RWPE2 (cell line): ENCODE data around the gene RNF181.
"Not testable (repeated sequence)": the region's sequence is repeated elsewhere in the genome, so short reads cannot be mapped to it uniquely, and the experiment has no call there.

Source experiments
- ATAC-seq: fragments of 200-7000 bp; cut with Tn5 transposase; 3 replicates; pipeline ENCODE4 v1.9.1; 2021; ENCODE audit warnings: low read depth
- DNase-seq: peaks from one replicate; pipeline ENCODE4 v3.0.0-alpha.2; 2020; ENCODE audit warnings: low spot score
- H3K27ac ChIP-seq: fragments of 450-650 bp; 2 replicates; pipeline ENCODE4 v1.5.1; 2017; ENCODE audit warnings: mild to moderate bottlenecking; ENCODE audit not compliant: poor library complexity, severe bottlenecking
- H3K27me3 ChIP-seq: fragments of 250-450 bp; sonication (Bioruptor Pico); 2 replicates; pipeline ENCODE4 v1.5.1; 2021; ENCODE audit warnings: mild to moderate bottlenecking, moderate library complexity; ENCODE audit not compliant: insufficient read depth, poor library complexity, severe bottlenecking
- H3K36me3 ChIP-seq: fragments of 250-450 bp; sonication (Bioruptor Pico); 2 replicates; pipeline ENCODE4 v1.5.1; 2020; ENCODE audit warnings: low read depth, mild to moderate bottlenecking, moderate library complexity
- H3K4me1 ChIP-seq: fragments of 250-450 bp; sonication (Bioruptor Pico); 2 replicates; pipeline ENCODE4 v1.5.1; 2021; ENCODE audit warnings: mild to moderate bottlenecking, moderate library complexity; ENCODE audit not compliant: insufficient read depth, poor library complexity, severe bottlenecking
- H3K4me3 ChIP-seq: fragments of 250-450 bp; sonication (Bioruptor Pico); 2 replicates; pipeline ENCODE4 v1.5.1; 2021; ENCODE audit warnings: mild to moderate bottlenecking, moderate library complexity; ENCODE audit not compliant: severe bottlenecking
- H3K9me3 ChIP-seq: fragments of 250-450 bp; sonication (Bioruptor Pico); 2 replicates; pipeline ENCODE4 v1.5.1; 2021; ENCODE audit warnings: mild to moderate bottlenecking, moderate library complexity; ENCODE audit not compliant: severe bottlenecking
- TF ChIP-seq, protein P1 (sequence below): fragments of 450-650 bp; IDR thresholded peaks from one replicate; pipeline ENCODE4 v1.5.1; 2017; ENCODE audit warnings: mild to moderate bottlenecking, moderate library complexity; ENCODE audit not compliant: poor library complexity, severe bottlenecking

Gene RNF181

DNA sequence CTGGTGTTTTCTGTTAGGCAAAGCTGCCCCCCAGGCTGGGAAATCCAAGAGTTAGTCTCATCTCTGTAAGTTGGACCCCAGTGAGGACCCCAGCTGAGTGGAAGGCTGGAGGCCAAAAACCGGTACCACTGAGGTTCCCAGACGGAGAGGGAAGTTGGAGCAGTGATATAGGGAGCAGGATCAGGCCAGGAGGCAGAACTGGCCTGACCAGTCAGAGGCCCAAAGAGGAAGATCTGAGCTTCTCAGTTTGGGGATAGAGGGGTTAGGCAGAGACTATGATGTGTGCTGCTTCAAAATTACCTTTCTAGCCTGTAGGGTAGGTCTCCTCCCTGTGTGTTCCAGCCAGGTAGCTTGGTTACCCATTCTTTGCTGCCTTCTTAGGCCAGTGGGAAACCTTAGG is 4.6 kb upstream of the RNF181 start:
- DNase-seq (no peak), ATAC-seq (no peak)
- Histone ChIP-seq H3K36me3 (no peaks in the 10 kb centered on the region), H3K27ac (no peak overlapping the region), H3K4me3 (no peak overlapping the region), H3K9me3 (no peaks in the 10 kb centered on the region), H3K27me3 (no peaks in the 10 kb centered on the region), H3K4me1 (peaks cover 6% of the 10 kb centered on the region)
- TF ChIP-seq, protein P1, sequence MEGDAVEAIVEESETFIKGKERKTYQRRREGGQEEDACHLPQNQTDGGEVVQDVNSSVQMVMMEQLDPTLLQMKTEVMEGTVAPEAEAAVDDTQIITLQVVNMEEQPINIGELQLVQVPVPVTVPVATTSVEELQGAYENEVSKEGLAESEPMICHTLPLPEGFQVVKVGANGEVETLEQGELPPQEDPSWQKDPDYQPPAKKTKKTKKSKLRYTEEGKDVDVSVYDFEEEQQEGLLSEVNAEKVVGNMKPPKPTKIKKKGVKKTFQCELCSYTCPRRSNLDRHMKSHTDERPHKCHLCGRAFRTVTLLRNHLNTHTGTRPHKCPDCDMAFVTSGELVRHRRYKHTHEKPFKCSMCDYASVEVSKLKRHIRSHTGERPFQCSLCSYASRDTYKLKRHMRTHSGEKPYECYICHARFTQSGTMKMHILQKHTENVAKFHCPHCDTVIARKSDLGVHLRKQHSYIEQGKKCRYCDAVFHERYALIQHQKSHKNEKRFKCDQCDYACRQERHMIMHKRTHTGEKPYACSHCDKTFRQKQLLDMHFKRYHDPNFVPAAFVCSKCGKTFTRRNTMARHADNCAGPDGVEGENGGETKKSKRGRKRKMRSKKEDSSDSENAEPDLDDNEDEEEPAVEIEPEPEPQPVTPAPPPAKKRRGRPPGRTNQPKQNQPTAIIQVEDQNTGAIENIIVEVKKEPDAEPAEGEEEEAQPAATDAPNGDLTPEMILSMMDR: no peak

DNA sequence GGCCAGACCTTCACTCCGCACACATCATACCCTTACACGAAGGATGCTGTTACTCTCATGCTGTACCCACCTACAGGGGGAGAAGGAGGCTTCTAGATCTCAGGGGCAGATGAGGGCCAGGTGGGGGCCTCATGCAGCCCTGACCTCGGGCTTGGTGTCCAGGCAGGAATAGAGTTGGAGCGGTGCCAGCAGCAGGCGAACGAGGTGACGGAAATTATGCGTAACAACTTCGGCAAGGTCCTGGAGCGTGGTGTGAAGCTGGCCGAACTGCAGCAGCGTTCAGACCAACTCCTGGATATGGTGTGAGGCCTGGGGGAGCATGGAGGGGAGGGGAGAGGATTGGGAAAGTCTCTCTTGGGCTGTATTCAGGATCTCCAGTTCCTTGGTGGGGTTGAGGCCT is 4.0 kb upstream of the RNF181 start:
- no peak overlapping the region for H3K4me3 ChIP-seq
- no peak overlapping the region for H3K27ac ChIP-seq
- no peak for ATAC-seq

DNA sequence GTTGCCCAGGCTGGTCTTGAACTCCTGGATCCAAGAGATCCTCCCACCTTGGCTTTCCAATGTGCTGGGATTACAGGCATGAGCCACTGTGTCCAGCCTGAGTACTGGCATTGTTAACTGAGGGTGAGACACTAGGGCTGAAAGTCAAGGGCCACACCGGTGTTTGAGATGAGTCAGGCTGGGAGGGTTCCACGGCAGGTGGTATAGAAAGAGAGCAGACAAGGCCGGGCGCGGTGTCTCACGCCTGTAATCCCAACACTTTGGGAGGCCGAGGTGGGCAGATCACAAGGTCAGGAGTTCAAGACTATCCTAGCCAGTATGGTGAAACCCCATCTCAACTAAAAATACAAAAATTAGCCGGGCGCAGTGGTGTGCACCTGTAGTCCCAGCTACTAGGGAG is 3.2 kb upstream of the RNF181 start:
- not testable (repeated sequence) for H3K4me1 ChIP-seq, H3K9me3 ChIP-seq, DNase-seq, H3K4me3 ChIP-seq, H3K36me3 ChIP-seq, H3K27ac ChIP-seq, H3K27me3 ChIP-seq, ATAC-seq

More for the DNA sequence above, 4.0 kb upstream of the RNF181 start:
- Histone ChIP-seq H3K9me3 (no peaks in the 10 kb centered on the region), H3K36me3 (peaks cover 2% of the 10 kb centered on the region), H3K4me1 (peaks cover 4% of the 10 kb centered on the region), H3K27me3 (no peaks in the 10 kb centered on the region)
- TF ChIP-seq, protein P1: no peak
- no peak for DNase-seq

DNA sequence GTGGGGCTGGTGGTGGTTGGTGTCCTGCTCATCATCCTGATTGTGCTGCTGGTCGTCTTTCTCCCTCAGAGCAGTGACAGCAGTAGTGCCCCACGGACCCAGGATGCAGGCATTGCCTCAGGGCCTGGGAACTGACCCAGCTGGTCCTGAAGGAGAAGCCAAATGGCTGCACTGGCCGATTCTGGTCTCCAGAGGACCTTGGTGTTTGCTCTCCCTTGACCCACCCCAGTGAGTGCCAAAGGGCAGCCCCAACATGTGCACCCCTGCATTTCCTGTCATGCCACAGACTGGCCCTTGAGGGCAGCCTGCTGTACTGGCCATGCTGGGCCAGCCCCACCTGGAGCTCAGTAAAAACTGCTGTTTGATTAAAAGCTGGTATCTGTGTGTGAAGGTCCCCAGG is 2.5 kb upstream of the RNF181 start:
- H3K36me3 ChIP-seq: peaks cover 17% of the 10 kb centered on the region
- no peaks in the 10 kb centered on the region for H3K27me3 ChIP-seq
- H3K4me1 ChIP-seq: peaks cover 4% of the 10 kb centered on the region
- H3K9me3 ChIP-seq: no peaks in the 10 kb centered on the region
- ATAC-seq (no peak), DNase-seq (no peak)
- H3K27ac ChIP-seq: no peak overlapping the region
- H3K4me3 ChIP-seq: no peak overlapping the region
- TF ChIP-seq, protein P1: no peak

DNA sequence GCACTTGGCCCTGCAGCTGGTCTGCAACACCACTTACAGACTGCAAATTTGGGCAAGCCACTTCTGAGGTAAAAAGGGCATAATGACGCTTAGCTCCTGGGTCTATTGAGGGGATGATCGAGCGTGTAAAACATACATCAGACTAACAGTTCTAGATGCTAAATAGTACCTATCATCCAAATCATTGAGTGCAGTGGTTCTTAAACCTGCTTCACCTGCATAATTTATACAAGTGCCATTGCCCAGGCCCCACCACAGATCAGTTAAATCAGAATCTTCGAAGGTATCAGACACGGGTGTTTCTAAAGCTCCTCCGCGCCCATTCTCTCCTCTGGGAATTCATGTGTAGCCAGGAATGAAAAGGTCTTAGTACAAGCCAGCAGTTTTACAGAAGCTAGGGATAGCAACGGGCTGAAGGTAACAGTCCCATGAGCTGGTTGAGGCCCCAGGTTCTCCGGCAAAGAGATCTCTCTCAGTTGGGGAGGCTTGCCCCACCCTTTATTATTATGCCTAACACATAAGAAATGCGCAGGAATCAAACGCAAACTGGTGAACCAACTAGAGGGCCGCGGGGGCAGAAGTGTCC is 737 bp upstream of the RNF181 start:
- Histone ChIP-seq H3K27me3 (no peaks in the 10 kb centered on the region), H3K27ac (peak overlapping the region; percentile 70), H3K4me1 (peaks cover 4% of the 10 kb centered on the region), H3K9me3 (no peaks in the 10 kb centered on the region), H3K4me3 (peak overlapping the region; percentile 63), H3K36me3 (peaks cover 24% of the 10 kb centered on the region)
- TF ChIP-seq, protein P1: no peak
- ATAC-seq (no peak; the same call in 2 of the 3 replicates), DNase-seq (no peak)
